A673 (cell line): Measurements from ENCODE around the gene CAMKK2.

Source experiments
- EZH2 ChIP-seq: fragments of 200-600 bp; sonication (generic); IDR thresholded peaks from 2 replicates; pipeline ENCODE4 v1.6.1; 2017; ENCODE audit warnings: borderline replicate concordance, low read depth, mild to moderate bottlenecking, mixed read lengths, antibody characterized with exemption, low read length; ENCODE audit not compliant: poor library complexity, severe bottlenecking
- TF ChIP-seq, protein P1 (sequence below): fragments of 300-800, 200-600 bp; sonication (generic); conservative IDR thresholded peaks from 2 replicates; pipeline ENCODE4 v1.5.1; 2017; ENCODE audit warnings: low read depth, mild to moderate bottlenecking, antibody characterized with exemption, low read length, moderate library complexity, mixed read lengths

DNA sequence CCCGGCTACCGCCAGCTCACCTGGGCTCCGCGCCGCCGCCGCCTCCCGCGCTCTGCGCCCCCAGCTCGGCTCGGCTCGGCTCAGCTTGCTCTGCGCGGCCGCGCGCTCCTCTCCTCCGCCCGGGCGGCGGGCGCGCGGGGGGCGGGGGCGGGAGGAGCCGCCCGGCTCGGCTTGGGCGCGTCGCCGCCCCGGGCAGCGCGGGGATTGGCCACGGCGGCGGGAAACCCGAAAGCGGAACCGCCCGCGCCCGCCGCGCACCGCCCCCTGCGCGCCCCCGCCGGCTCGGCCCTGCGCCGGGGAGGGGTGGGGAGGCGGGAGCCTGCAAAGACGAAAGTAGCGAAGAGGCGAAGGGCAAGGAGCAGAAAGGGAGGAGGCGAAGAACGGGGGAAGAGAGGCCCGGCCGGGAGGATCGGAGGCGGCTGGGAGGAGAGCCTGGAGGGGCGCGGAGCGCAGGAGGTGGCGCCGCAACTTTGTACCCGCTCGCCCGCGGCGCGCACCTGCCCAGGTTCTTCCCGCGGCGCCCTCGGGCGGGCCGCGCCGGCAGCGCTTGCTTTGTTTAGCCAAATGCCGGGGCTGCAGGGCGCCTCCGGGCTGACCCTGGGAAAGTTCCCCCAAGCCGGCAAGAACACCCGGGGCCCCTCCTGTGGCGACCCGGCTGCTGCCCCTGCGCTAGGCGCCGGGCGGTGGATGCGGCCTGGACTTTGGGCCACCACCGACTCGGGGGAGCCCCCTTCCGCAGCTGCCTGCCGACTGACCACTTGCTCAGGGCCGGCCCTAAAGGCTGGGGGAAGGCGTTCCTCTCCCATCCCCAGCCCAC lies at the start of gene CAMKK2:
- no peak for TF ChIP-seq EZH2
- TF ChIP-seq, protein P1, sequence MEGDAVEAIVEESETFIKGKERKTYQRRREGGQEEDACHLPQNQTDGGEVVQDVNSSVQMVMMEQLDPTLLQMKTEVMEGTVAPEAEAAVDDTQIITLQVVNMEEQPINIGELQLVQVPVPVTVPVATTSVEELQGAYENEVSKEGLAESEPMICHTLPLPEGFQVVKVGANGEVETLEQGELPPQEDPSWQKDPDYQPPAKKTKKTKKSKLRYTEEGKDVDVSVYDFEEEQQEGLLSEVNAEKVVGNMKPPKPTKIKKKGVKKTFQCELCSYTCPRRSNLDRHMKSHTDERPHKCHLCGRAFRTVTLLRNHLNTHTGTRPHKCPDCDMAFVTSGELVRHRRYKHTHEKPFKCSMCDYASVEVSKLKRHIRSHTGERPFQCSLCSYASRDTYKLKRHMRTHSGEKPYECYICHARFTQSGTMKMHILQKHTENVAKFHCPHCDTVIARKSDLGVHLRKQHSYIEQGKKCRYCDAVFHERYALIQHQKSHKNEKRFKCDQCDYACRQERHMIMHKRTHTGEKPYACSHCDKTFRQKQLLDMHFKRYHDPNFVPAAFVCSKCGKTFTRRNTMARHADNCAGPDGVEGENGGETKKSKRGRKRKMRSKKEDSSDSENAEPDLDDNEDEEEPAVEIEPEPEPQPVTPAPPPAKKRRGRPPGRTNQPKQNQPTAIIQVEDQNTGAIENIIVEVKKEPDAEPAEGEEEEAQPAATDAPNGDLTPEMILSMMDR = peak; percentile 26; the same call in 1 of the 2 replicates
